GM10266 (cell line): Measurements from ENCODE around the gene FLT3LG.

Experiments used
- DNase-seq: peaks from one replicate; pipeline ENCODE4 v3.0.0; 2012; ENCODE audit errors: extremely low spot score
- TF ChIP-seq, protein P1 (sequence below): IDR thresholded peaks from 2 replicates; pipeline ENCODE4 v1.5.1; 2012; ENCODE audit warnings: mild to moderate bottlenecking, low read depth; ENCODE audit not compliant: control insufficient read depth, insufficient read depth; ENCODE audit errors: missing control alignments

Gene FLT3LG

DNA sequence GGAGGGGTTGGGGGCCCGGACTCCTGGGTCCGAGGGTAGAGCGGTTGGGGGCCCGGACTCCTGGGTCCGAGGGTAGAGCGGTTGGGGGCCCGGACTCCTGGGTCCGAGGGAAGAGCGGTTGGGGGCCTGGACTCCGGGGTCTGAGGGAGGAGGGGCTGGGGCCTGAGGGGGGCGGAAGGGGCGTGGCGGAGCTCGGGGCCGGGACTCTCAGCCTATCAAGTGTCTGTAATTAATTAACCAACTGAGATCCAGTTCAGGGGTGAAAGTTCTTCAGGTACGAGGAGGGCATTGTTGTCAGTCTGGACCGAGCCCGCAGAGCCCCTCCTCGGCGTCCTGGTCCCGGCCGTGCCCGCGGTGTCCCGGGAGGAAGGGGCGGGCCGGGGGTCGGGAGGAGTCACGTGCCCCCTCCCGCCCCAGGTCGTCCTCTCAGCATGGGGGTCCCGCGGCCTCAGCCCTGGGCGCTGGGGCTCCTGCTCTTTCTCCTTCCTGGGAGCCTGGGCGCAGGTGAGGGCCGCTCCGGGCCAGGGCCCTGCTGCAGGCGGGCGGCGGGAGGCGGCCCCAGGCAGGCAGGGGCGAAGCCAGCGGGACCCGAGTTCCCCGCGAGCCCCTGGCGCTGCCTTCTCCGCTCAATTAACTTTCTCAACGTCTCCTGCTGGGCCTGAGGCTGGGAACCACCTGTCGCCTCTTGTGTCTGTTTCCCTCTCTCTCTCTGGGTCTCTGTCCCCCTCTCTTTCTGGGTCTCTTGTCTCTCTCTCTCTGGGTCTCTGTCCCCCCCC, 39.1 kb downstream of the FLT3LG start:
- no peak for DNase-seq

DNA sequence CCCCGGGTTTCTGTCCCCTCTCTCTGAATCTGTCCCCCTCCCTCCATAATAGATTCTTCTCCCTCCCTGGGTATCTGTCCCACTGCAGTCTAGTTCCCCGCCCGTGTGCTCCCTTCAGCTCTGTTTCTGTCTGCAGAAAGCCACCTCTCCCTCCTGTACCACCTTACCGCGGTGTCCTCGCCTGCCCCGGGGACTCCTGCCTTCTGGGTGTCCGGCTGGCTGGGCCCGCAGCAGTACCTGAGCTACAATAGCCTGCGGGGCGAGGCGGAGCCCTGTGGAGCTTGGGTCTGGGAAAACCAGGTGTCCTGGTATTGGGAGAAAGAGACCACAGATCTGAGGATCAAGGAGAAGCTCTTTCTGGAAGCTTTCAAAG, 39.7 kb downstream of the FLT3LG start:
- TF ChIP-seq, protein P1, sequence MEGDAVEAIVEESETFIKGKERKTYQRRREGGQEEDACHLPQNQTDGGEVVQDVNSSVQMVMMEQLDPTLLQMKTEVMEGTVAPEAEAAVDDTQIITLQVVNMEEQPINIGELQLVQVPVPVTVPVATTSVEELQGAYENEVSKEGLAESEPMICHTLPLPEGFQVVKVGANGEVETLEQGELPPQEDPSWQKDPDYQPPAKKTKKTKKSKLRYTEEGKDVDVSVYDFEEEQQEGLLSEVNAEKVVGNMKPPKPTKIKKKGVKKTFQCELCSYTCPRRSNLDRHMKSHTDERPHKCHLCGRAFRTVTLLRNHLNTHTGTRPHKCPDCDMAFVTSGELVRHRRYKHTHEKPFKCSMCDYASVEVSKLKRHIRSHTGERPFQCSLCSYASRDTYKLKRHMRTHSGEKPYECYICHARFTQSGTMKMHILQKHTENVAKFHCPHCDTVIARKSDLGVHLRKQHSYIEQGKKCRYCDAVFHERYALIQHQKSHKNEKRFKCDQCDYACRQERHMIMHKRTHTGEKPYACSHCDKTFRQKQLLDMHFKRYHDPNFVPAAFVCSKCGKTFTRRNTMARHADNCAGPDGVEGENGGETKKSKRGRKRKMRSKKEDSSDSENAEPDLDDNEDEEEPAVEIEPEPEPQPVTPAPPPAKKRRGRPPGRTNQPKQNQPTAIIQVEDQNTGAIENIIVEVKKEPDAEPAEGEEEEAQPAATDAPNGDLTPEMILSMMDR: no peak
- no peak for DNase-seq

More for the DNA sequence above, 39.1 kb downstream of the FLT3LG start:
- TF ChIP-seq, protein P1: no peak

DNA sequence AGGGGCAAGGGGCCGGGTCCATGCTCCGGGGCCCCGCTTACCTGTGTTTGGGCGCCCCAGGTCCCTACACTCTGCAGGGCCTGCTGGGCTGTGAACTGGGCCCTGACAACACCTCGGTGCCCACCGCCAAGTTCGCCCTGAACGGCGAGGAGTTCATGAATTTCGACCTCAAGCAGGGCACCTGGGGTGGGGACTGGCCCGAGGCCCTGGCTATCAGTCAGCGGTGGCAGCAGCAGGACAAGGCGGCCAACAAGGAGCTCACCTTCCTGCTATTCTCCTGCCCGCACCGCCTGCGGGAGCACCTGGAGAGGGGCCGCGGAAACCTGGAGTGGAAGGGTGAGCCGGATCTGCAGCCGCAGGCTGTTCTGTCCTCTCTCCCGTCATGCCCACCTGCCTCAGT, 40.1 kb downstream of the FLT3LG start:
- no peak for DNase-seq
- TF ChIP-seq, protein P1: no peak

DNA sequence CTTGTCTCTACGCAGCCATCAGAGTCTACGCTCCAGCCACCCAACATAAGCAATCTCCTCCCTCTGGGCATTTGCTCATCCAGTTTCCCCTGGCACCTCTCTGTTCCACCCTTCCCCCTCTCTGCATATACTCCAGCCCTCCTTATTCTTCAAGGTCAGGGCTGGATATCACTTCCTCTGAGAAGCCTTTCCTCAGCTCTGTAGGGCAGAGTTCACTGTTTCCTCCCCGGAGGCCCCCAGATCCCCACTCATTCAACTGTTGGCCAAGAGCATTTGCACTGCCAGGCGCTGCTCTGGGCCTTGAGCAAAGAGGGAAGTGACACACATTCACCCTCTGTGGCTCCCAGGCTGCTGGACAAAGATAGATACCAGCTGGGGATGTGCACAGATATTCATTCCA, 41.8 kb downstream of the FLT3LG start:
- TF ChIP-seq, protein P1: no peak
- DNase-seq: no peak

DNA sequence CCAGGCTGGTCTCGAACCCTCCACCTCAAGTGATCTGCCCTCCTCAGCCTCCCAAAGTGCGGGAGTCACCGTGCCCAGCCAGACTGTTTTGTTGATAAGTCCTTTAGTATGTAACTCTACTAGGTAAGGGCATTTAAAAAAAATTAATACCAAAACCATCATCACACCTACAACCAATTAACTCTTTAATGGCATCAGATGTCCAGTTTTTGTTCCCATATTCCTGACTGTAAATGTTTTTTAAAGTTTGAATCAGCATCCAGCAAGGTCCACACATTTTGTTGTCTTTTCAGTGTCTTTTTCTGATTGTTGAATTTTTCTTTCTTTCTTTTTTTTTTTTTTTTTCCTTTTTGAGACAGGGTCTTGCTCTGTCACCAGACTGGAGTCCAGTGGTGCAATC, 44.0 kb downstream of the FLT3LG start:
- TF ChIP-seq, protein P1: no peak
- no peak for DNase-seq

DNA sequence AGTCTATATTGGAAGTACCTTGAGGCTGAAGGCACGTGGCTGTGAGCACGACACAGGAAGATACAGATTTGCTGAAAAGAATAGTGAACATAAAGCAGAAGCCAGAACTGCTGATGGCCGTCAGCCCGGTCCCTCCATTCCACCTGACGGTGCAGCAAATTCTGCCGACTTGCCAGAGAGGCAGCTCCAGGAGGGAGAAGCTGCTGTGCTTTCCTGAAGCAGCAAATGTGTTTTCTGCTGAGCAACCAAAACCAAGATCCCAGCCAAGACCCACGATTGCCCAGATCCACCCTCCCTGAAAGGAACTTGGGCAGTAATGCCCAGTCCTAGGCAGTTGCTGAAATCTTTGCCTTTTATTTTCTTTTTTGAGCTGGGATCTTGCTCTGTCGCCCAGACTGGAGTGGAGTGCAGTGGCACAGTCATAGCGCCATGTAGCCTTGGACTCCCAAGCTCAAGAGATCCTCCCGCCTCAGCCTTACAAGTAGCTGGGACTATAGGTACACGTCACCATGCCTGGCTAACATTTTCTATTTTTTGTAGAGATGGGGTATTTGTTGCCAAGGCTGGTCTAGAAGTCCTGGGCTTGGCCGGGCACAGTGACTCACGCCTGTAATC, 46.8 kb downstream of the FLT3LG start:
- DNase-seq: no peak
- TF ChIP-seq, protein P1: no peak

DNA sequence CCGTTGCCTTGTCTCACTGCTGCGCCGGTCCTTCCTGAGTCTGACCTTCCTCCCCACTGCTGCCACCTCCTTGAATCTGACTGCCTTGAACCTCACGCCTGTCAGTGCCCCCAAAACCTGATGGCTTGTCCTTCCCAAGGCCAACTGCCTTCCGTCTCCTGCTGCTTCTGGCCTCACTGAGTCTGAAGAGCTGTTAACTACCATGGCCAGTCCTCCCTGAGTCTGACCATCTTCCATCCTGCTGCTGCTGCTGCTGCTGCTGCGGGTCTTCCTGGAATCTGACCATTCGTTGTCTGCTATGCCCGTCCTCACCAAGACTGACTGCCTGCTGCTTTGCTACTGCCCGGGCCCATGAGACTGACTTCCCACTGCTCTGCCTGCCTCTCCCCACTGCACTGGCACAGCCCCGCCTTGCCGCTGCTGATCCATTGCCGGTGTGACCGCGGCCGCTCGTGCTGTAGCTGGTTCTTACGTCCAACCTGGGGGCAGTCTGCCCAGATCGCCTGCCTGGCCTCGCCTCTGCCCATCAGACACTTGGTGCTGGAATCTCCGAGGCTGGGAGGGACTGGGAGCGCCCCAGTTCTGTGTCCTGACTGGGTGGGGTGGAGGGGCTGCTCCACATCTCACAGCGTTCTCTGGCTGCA, 50.9 kb downstream of the FLT3LG start:
- no peak for DNase-seq
- TF ChIP-seq, protein P1: no peak
